Measurements from ENCODE around the gene L3MBTL3.

The L3MBTL3 gene

GRCh38 chr6:130029163-130029562, 10.8 kb downstream of the L3MBTL3 start:
- DNase-seq, result no peak

GRCh38 chr6:130032758-130033340, 14.5 kb downstream of the L3MBTL3 start:
- no peak for DNase-seq

- DNase-seq, result no peak
Measured at GRCh38 chr6:130033949-130034348, 15.6 kb downstream of the L3MBTL3 start.

- DNase-seq, result no peak
Measured at GRCh38 chr6:130034378-130035146, 16.2 kb downstream of the L3MBTL3 start.

GRCh38 chr6:130035211-130035610, 16.8 kb downstream of the L3MBTL3 start:
- no peak for DNase-seq

- no peak for DNase-seq
Measured at GRCh38 chr6:130037207-130037811, 18.9 kb downstream of the L3MBTL3 start.

GRCh38 chr6:130041594-130041993, 23.2 kb downstream of the L3MBTL3 start:
- no peak for DNase-seq

- no peak for DNase-seq
Measured at GRCh38 chr6:130043344-130043743, 25.0 kb downstream of the L3MBTL3 start.

- DNase-seq, result no peak
Measured at GRCh38 chr6:130045622-130046021, 27.2 kb downstream of the L3MBTL3 start.

GRCh38 chr6:130046671-130047070, 28.3 kb downstream of the L3MBTL3 start:
- DNase-seq, result no peak

GRCh38 chr6:130047088-130047995, 29.0 kb downstream of the L3MBTL3 start:
- DNase-seq, result no peak

- no peak for DNase-seq
Measured at GRCh38 chr6:130050230-130050629, 31.8 kb downstream of the L3MBTL3 start.

- DNase-seq, result no peak
Measured at GRCh38 chr6:130054725-130055124, 36.3 kb downstream of the L3MBTL3 start.

GRCh38 chr6:130055271-130055670, 36.9 kb downstream of the L3MBTL3 start:
- DNase-seq, result no peak

- DNase-seq, result no peak
Measured at GRCh38 chr6:130057495-130057894, 39.1 kb downstream of the L3MBTL3 start.

GRCh38 chr6:130063806-130064205, 45.4 kb downstream of the L3MBTL3 start:
- no peak for DNase-seq

- no peak for DNase-seq
Measured at GRCh38 chr6:130065609-130066156, 47.3 kb downstream of the L3MBTL3 start.

GRCh38 chr6:130069485-130069884, 51.1 kb downstream of the L3MBTL3 start:
- DNase-seq, result no peak

GRCh38 chr6:130070326-130070725, 51.9 kb downstream of the L3MBTL3 start:
- DNase-seq, result no peak

GRCh38 chr6:130070792-130071191, 52.4 kb downstream of the L3MBTL3 start:
- no peak for DNase-seq

- no peak for DNase-seq
Measured at GRCh38 chr6:130075879-130076460, 57.6 kb downstream of the L3MBTL3 start.

- no peak for DNase-seq
Measured at GRCh38 chr6:130076512-130076911, 58.1 kb downstream of the L3MBTL3 start.

Measured in activated gamma-delta T cell treated with Interleukin-2 at 50 U/mL for 16 hours (primary cell).